HK-2 (cell line): ENCODE measurements around the gene SLC1A2.

Experiments
- DNase-seq: peaks from one replicate; pipeline ENCODE4 v3.0.0-alpha.2; 2018; ENCODE audit not compliant: unreplicated experiment

The SLC1A2 gene

GRCh38 chr11:35303596-35304385 lies 115.6 kb downstream of the SLC1A2 start:
- DNase-seq = no peak

GRCh38 chr11:35302398-35302797 lies 117.0 kb downstream of the SLC1A2 start:
- no peak for DNase-seq

GRCh38 chr11:35298369-35298768 lies 121.0 kb downstream of the SLC1A2 start:
- no peak for DNase-seq

GRCh38 chr11:35295751-35296150 lies 123.6 kb downstream of the SLC1A2 start:
- DNase-seq = no peak

GRCh38 chr11:35293699-35294098 lies 125.7 kb downstream of the SLC1A2 start:
- DNase-seq = no peak

- no peak for DNase-seq
Measured at GRCh38 chr11:35293035-35293434, 126.3 kb downstream of the SLC1A2 start.

- no peak for DNase-seq
Measured at GRCh38 chr11:35292279-35292678, 127.1 kb downstream of the SLC1A2 start.

- no peak for DNase-seq
Measured at GRCh38 chr11:35290876-35291275, 128.5 kb downstream of the SLC1A2 start.

- no peak for DNase-seq
Measured at GRCh38 chr11:35289821-35290220, 129.5 kb downstream of the SLC1A2 start.

GRCh38 chr11:35288817-35289541 lies 130.4 kb downstream of the SLC1A2 start:
- no peak for DNase-seq

GRCh38 chr11:35288309-35288708 lies 131.0 kb downstream of the SLC1A2 start:
- no peak for DNase-seq

GRCh38 chr11:35287344-35287890 lies 131.9 kb downstream of the SLC1A2 start:
- DNase-seq = no peak

GRCh38 chr11:35286126-35286525 lies 133.2 kb downstream of the SLC1A2 start:
- DNase-seq = no peak

GRCh38 chr11:35285471-35285870 lies 133.9 kb downstream of the SLC1A2 start:
- no peak for DNase-seq

- DNase-seq = no peak
Measured at GRCh38 chr11:35282221-35282882, 137.0 kb downstream of the SLC1A2 start.

GRCh38 chr11:35281169-35281688 lies 138.1 kb downstream of the SLC1A2 start:
- DNase-seq = no peak

GRCh38 chr11:35280727-35281126 lies 138.6 kb downstream of the SLC1A2 start:
- DNase-seq = no peak

- no peak for DNase-seq
Measured at GRCh38 chr11:35277827-35278226, 141.5 kb downstream of the SLC1A2 start.

GRCh38 chr11:35276396-35277145 lies 142.8 kb downstream of the SLC1A2 start:
- peak; percentile 5 for DNase-seq

- DNase-seq = no peak
Measured at GRCh38 chr11:35275786-35276170, 143.6 kb downstream of the SLC1A2 start.
